DND-41 (cell line): Measurements from ENCODE around the gene NHLRC4.

Source experiments
- ATAC-seq: fragments of 200-7000 bp; cut with Tn5 transposase; 3 replicates; pipeline ENCODE4 v1.9.1; 2021; ENCODE audit warnings: low read depth; ENCODE audit not compliant: insufficient read depth
- DNase-seq: peaks from one replicate; pipeline ENCODE4 v3.0.0-alpha.2; 2020
- H2AFZ ChIP-seq: 2 replicates; pipeline ENCODE4 v1.6.0; 2012; ENCODE audit warnings: low read depth, low read length
- H3K27ac ChIP-seq: 2 replicates; pipeline ENCODE4 v1.5.1; 2012; ENCODE audit warnings: low read length, inconsistent platforms
- H3K27me3 ChIP-seq: fragments of 200-600 bp; sonication (generic); 2 replicates; pipeline ENCODE4 v1.6.0; 2012; ENCODE audit warnings: low read length, mild to moderate bottlenecking, inconsistent platforms; ENCODE audit not compliant: insufficient read depth, poor library complexity
- H3K36me3 ChIP-seq: 2 replicates; pipeline ENCODE4 v1.5.1; 2012; ENCODE audit warnings: low read length, inconsistent platforms; ENCODE audit not compliant: insufficient read depth
- H3K4me1 ChIP-seq: 2 replicates; pipeline ENCODE4 v1.5.1; 2012; ENCODE audit warnings: mild to moderate bottlenecking, low read length; ENCODE audit not compliant: insufficient read depth
- H3K4me2 ChIP-seq: 2 replicates; pipeline ENCODE4 v1.6.0; 2012; ENCODE audit warnings: mild to moderate bottlenecking, moderate library complexity, low read length, inconsistent platforms; ENCODE audit not compliant: insufficient read depth
- H3K4me3 ChIP-seq, 2 experiments: fragments of 200-600 bp in 1 of 2; shearing (Covaris generic) in 1 of 2; 2 replicates each; pipeline ENCODE4 v1.5.1; 2012 to 2016; ENCODE audit warnings: inconsistent platforms in 2 of 2, low read length in 2 of 2, mild to moderate bottlenecking in 2 of 2, low read depth in 1 of 2, moderate library complexity in 1 of 2
- H3K79me2 ChIP-seq: 2 replicates; pipeline ENCODE4 v1.6.0; 2012; ENCODE audit warnings: low read length, inconsistent platforms; ENCODE audit not compliant: insufficient read depth
- H3K9ac ChIP-seq: 2 replicates; pipeline ENCODE4 v1.6.0; 2012; ENCODE audit warnings: low read depth, mild to moderate bottlenecking, inconsistent platforms, low read length, moderate library complexity
- H3K9me3 ChIP-seq: 2 replicates; pipeline ENCODE4 v1.5.1; 2012; ENCODE audit warnings: low read length, moderate library complexity, mild to moderate bottlenecking, inconsistent platforms; ENCODE audit not compliant: insufficient read depth, severe bottlenecking
- H4K20me1 ChIP-seq: 2 replicates; pipeline ENCODE4 v1.6.0; 2012; ENCODE audit warnings: low read length; ENCODE audit not compliant: insufficient read depth
- EZH2 ChIP-seq: IDR thresholded peaks from 3 replicates; pipeline ENCODE4 v1.6.1; 2012; ENCODE audit warnings: borderline replicate concordance, low read depth, mild to moderate bottlenecking, moderate library complexity, low read length, inconsistent platforms; ENCODE audit not compliant: severe bottlenecking
- TF ChIP-seq, protein P1 (sequence below): IDR thresholded peaks from 2 replicates; pipeline ENCODE4 v1.5.1; 2012; ENCODE audit warnings: borderline replicate concordance, low read length, moderate library complexity, mild to moderate bottlenecking; ENCODE audit not compliant: poor library complexity, severe bottlenecking; ENCODE audit errors: extremely low read depth

NHLRC4 gene

GRCh38 chr16:598823-599739, 32.3 kb downstream of the NHLRC4 start:
- peaks cover 28% of the 10 kb centered on the region for H4K20me1 ChIP-seq
- peaks cover 29% of the 10 kb centered on the region for H3K36me3 ChIP-seq
- ATAC-seq (no peak), DNase-seq (no peak)
- H3K27ac ChIP-seq: no peak overlapping the region
- H3K4me3 ChIP-seq: no peak overlapping the region
- no peak for TF ChIP-seq EZH2
- TF ChIP-seq, protein P1, sequence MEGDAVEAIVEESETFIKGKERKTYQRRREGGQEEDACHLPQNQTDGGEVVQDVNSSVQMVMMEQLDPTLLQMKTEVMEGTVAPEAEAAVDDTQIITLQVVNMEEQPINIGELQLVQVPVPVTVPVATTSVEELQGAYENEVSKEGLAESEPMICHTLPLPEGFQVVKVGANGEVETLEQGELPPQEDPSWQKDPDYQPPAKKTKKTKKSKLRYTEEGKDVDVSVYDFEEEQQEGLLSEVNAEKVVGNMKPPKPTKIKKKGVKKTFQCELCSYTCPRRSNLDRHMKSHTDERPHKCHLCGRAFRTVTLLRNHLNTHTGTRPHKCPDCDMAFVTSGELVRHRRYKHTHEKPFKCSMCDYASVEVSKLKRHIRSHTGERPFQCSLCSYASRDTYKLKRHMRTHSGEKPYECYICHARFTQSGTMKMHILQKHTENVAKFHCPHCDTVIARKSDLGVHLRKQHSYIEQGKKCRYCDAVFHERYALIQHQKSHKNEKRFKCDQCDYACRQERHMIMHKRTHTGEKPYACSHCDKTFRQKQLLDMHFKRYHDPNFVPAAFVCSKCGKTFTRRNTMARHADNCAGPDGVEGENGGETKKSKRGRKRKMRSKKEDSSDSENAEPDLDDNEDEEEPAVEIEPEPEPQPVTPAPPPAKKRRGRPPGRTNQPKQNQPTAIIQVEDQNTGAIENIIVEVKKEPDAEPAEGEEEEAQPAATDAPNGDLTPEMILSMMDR: no peak
- H3K79me2 ChIP-seq: peaks cover 50% of the 10 kb centered on the region
- no peaks in the 10 kb centered on the region for H3K9me3 ChIP-seq
- no peak overlapping the region for H2AFZ ChIP-seq
- H3K27me3 ChIP-seq: no peaks in the 10 kb centered on the region
- H3K4me2 ChIP-seq: no peak overlapping the region
- no peaks in the 10 kb centered on the region for H3K4me1 ChIP-seq
- no peak overlapping the region for H3K9ac ChIP-seq

DNA sequence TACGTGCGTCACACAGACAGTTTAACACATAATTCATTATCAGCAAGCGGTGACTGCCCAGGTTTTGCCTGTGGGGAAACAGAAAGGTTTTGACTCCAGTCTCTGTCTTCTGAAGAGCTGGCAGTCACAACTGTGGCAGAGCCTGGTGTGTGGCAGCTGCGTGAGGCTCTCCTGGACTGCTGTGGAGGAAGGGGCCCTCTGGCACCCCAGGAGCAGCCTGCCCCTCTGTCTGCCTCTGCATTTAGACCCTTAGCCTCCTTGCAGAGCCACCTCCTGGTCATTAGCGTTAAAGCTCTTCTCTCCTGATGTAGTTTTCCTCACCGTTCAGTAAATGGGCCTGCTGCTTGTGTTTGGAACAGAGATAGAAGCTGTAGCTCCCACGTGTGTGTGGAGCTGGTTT, 34.0 kb downstream of the NHLRC4 start:
- peak; percentile 47; the same call in 1 of the 3 replicates for ATAC-seq
- H3K36me3 ChIP-seq: peaks cover 29% of the 10 kb centered on the region
- TF ChIP-seq EZH2: no peak
- TF ChIP-seq, protein P1: peak; percentile 39
- no peak overlapping the region for H3K4me2 ChIP-seq
- H4K20me1 ChIP-seq: peaks cover 22% of the 10 kb centered on the region
- H3K79me2 ChIP-seq: peaks cover 49% of the 10 kb centered on the region
- H2AFZ ChIP-seq: no peak overlapping the region
- no peaks in the 10 kb centered on the region for H3K4me1 ChIP-seq
- no peak overlapping the region for H3K4me3 ChIP-seq
- H3K27me3 ChIP-seq: no peaks in the 10 kb centered on the region
- no peak overlapping the region for H3K27ac ChIP-seq
- no peaks in the 10 kb centered on the region for H3K9me3 ChIP-seq
- no peak for DNase-seq
- H3K9ac ChIP-seq: no peak overlapping the region

DNA sequence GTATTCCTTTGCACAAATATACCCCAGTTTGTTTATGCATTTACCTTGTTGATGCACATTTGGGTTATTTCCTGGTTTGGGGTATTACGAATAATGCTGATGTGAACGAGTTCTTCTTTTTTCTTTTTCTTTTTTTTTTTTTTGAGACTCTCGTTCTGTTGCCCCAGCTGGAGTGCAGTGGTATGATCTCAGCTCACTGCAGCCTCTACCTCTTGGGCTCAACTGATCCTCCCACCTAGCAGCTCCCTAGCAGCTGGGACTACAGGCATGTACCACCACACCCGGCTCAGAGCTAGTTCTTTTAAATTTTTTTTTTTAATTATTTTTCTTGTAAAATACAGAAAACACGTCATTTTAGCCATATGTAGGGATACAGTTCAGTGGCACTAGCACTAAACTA, 37.1 kb downstream of the NHLRC4 start:
- Histone ChIP-seq H3K36me3 (peaks cover 20% of the 10 kb centered on the region), H4K20me1 (peaks cover 15% of the 10 kb centered on the region; the same call in 1 of the 2 replicates), H3K27ac (no peak overlapping the region), H3K4me2 (no peak overlapping the region), H3K4me3 (no peak overlapping the region), H3K9me3 (no peaks in the 10 kb centered on the region), H3K4me1 (no peaks in the 10 kb centered on the region), H3K27me3 (no peaks in the 10 kb centered on the region), H3K9ac (no peak overlapping the region), H3K79me2 (peaks cover 37% of the 10 kb centered on the region), H2AFZ (no peak overlapping the region)
- TF ChIP-seq, protein P1: no peak
- no peak for TF ChIP-seq EZH2
- ATAC-seq (no peak), DNase-seq (no peak)
